ENCODE results near the gene RAB11A.

Gene RAB11A

DNA sequence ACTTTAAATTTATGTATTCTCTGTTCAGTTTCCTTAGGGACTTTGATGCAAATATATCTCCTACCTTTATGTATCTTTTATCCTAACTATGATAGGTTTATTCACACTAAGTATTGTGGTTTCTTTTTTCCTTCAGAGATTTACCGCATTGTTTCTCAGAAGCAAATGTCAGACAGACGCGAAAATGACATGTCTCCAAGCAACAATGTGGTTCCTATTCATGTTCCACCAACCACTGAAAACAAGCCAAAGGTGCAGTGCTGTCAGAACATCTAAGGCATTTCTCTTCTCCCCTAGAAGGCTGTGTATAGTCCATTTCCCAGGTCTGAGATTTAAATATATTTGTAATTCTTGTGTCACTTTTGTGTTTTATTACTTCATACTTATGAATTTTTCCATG is 18.3 kb downstream of the RAB11A start:
- no peak for DNase-seq (ENCODE audit: low read depth)

DNA sequence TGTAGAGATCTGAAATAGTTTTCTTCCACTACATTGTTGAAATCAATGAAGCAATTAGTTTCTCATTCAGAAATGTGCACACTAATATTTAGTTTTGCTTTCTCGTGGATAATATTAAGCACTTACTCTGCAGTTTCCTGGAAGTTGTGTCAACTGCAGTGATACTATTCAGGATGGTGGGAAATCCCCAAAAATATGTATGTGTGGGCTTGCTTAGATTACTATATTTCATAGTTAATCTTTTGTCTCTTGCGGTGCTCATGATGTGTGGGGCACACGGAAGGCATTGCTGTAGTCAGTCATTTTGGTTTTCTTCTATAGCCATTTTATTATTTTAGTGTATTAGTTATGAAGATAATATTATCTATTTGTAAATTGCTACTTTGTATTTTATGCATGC is 19.7 kb downstream of the RAB11A start:
- DNase-seq (ENCODE audit: low read depth), result no peak

DNA sequence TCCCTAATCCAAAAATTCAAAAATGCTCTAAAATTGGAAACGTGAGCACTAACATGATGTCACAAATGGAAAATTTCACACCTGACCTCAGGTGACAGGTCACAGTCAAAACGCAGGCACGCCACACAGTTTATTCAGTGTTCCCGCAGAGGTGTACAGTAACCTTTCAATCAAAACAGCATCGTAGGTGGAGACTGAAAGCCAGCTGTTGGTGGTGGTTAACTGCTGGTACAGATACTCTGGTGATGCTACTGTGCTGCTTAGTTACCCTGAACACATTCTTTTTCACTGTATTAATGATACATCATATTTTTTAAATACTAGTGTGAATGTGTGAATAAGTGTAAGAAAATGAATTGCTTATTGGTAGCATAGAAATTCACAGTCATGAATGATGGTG is 23.8 kb downstream of the RAB11A start:
- no peak for DNase-seq (ENCODE audit: low read depth)

DNA sequence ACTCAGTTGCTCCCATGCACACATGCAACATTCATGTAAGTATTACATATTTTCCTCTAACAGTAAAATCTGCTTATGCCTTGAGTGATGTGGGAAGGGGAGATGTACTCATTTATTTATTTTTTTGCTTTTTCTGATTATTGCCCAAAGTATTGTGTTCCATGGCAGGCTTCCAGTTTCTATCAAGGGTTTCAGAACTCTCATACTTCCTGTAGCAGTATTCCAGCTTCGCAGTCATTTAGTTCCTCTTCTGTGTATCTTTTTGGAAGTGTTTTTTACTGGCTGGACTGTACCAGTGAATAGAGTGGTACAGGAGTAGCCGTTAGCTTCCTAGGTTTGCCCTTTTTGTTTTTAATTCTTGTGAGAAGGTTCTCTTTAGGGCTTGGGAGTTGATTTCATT is 26.9 kb downstream of the RAB11A start:
- DNase-seq (ENCODE audit: low read depth), result no peak

DNA sequence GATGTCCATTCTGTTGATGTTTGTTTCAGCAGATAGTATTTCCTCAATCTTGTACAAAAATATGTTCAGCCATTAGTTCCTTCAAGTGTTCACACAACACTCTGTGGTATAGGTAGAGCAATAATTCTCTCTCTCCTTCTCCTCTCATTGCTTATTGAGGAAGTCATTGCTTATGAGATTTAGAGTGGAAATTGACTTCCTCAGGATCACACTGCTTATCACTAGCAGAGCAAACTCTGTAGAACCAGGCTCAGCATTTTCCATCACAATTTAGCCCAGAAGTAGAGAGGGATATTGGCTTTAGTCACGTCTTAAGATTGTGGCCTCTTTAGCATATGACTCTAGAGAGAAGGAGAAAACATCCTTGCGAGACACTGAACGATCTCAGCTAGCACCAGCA is 31.2 kb downstream of the RAB11A start:
- DNase-seq (ENCODE audit: low read depth), result no peak

DNA sequence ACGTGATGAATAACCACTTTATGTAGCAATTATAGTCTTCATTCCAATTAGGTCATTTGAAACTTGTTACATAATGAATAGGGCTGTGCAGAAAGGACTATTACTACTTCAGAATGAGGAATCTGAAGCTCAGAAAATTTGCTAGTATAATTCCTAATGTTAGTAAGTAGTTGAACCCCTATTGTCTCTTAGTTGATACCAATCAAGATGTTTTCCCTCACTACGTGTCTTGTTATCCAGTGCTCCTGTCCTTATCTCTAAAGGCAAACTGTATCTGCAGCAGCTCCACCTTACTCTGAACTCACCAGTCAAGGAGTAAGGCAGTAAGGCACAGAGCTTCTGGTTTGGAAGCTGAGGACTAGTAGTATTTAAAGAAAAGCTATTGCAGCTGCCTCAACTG is 32.0 kb downstream of the RAB11A start:
- DNase-seq (ENCODE audit: low read depth), result no peak

DNA sequence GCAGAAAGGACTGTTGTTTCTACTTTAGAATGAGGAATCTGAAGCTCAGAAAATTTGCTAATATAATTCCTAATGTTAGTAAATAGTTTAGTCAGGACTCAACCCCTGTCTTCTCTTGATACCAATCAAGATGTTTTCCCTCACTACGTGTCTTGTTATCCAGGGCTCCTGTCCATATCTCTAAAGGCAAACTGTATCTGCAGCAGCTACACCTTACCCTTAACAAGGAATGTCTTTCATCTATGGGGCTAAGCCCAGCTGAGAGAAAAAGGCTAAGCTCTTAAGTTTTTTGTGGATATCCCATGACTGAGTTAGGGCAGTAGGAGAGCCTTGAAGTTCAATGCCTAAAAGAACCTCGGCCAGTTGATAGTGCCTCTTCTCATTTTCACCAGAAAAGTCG is 32.5 kb downstream of the RAB11A start:
- no peak for DNase-seq (ENCODE audit: low read depth)

DNA sequence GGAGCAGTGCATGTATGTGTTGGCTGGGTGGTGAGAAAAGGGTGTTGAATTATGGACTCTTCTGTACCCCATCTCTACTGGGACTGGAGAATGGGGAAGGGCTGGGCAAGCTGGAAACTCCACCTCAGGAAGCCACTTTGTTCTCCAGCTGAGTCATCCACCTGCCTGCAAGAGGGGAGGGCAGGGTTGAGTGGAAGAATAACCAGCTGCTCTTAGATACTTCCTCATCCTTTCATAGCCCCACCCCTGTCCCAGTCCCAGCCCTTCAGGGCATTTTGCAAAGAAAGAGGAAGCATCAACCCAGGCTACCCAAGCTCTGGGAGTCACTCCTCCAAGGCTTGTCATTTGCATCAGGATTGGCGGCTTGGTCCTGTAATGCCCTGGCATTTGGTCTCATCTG is 33.1 kb downstream of the RAB11A start:
- no peak for DNase-seq (ENCODE audit: low read depth)

DNA sequence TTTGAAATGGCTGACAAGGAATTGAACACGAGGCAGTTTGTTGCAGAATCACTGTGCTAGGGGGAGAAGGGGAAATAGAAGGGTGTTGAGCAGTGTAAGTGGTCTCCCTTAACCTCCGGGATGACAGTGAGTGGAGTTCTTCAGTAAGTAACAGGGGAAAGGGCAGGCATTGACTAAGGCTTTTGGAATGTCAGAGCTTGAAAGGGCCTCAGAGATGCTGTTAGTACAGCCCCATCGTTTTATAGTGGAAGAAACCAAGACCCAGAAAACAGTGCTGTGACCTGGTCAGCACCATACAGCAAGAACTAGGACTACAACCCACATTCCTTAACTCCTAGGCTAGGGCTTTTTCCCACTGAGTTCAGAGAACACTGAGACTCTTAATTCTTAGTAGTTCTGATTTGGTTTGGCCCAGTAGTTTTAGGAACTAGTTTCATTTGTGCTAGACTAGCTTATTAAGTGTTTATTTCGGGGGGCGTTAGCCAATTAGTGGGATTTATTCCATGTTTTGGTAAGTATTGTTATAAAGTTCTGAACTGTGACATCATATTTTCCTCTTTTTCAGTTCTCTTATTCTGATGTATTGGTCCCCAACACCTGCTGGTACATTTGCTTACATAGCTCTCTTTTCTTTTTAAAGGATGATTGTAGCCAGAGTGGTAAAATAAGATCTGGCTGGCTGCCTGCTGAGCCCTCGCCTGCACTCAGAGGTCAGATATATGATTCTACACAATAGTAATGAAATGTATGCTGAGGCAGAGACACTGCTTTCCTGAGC is 34.2 kb downstream of the RAB11A start:
- DNase-seq (ENCODE audit: low read depth), result no peak

DNA sequence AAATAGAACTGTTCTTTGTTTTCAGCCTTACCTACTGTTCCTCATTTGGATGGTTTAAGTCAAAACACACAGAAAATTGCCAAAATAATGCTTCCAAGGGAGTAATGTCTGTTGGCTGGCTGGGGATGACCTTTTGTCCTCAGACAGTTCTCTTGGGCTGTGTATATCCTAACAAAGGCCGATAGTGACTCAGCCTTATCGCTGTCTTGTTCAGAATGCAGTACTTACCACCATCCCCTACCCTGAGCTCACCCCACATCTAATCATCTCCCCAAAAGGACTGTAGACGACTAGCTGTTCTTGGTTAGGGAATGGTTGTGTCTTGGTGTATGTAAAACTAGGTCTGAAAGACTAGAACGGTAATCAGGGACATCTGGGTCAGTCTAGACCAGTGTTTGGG is 35.0 kb downstream of the RAB11A start:
- no peak for DNase-seq (ENCODE audit: low read depth)

DNA sequence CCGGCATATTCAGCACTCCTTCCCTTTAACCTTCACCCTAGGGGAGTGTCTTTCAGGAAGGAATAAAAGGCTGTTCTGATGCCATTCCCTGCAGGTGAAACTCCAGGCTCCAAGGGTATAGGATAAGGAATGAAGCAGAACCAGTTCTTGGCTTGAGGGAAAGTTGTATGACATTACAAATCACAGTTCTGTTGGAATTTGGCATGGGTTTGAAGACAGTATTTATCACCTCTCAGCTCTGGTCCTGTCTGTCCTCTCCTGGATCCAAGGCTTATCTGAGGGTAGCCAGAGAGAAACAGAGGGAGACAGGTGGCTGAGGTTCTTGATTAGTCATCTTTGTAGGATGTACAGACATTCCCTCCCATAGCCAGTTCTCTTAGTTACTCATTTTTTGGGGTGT is 37.1 kb downstream of the RAB11A start:
- no peak for DNase-seq (ENCODE audit: low read depth)

DNA sequence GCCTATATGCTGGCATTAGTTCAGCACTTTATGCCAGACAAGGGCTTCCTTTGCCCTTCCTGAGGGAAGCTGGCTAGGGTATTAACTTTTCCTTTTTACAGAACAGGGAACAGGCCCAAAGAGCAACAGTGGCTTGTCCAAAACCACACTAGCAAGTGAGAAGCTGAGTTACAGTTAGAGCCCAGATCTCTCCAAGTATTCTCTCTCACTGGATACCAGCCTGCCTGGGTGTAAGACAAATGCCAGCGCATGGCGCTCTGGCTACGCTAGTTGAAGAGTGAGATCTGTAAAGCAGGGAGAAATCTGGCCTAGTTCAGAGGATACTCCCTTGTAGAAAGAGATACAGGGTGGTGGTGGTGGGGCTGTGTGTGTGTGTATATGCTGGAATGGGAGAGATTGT is 38.4 kb downstream of the RAB11A start:
- DNase-seq (ENCODE audit: low read depth), result no peak

DNA sequence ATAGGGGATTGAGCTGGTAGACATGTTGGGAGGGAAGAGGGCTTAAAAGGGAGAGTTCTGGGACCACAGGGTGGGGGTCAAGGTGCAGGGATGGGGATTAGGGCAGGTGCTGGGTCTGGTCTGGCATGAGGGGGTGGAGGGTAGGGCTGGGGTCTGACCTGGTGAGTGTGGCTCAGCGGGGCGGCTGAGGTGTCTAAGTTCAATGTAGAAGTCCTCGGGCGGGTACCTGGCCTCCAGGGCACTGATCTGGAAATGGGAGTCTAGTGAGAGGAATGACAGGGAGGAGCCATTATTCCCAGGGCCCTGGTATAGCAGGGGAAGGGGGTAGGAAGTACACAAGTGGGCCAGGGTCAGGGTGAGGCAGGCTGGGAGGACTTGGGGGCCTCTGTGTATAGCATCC is 39.6 kb downstream of the RAB11A start:
- DNase-seq (ENCODE audit: low read depth), result no peak

DNA sequence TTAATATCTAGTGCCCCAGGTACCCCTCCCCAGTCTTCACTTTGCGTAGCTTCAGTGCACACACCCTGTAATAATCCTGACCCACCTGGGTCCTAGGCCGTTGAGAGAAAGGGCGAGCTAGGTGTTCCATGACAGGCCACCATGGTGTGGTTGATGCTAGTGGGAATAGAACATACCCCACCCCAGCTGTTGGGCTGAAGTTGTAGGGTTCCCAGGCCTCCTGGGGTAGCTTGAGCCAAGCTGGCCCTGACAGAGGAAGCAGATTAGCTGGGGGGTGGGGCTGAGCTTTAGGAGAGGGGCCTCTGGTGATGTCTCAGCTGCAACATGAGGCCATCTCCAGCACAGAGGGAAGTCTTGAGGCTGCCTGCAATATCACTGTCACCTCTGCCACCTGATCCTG is 40.5 kb downstream of the RAB11A start:
- no peak for DNase-seq (ENCODE audit: low read depth)

DNA sequence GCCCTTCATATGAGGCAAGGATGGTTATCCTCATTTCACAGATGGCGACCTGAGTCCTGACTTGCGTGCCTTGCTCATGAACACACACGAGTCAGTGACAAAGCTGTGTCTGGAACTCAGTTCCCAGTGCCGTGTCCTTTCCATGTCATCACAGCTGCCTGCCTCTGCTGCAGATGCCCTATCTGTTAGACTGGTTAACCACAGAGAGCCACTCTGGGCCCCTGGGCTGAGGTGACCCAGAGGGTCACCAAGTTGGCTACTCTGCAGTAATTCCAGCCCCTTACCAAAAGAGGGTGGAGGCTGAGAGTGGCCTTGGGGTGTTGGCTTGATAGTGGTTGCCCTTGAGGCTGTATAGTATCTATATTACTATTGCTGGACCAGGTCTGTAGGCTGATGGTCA is 41.0 kb downstream of the RAB11A start:
- no peak for DNase-seq (ENCODE audit: low read depth)

DNA sequence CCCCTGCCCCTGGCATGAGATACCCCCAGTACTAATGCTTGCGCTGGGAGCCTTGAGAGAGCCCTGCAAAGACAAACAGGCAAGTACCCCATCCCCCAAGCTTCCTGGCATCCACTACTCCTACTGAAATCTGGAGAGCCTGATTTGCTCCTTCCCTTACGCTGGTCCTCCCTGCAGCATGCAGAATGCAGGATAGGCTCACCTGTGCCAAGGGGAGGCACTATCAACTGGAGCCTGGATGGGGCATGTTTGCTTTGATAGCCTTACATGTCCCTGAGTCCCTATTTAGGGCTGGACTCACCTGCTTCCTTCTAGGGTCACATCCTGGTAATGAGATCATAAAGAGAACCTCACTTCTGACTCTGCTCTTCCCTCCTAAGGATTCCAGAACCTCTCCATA is 42.9 kb downstream of the RAB11A start:
- no peak for DNase-seq (ENCODE audit: low read depth)

DNA sequence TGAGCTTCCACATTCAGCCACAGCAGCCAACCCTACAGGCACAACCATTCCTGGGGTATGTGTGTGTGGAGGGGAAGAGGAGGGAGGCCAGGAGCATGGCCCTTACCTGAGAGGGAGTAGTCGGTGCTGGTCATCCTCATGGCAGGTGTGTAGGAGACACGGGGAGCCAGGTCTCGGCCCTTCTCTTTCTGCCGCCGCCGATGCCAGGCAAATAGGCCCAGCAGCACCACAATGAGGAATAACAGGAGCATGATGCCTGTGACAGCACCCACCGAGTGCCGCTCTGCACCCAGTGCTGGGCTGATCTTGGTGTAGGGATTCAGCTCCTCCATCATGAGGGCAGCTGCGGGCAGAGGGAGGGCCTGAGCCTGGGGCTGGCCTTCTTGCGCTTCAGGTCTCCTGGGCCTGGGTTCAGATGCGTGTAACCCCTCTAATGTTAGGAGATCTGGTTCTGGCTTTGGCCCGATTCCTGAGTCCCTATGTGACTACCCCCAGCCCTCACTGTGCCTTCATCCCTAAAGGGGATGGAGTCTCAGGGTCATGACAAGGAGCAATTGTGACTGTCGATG is 44.4 kb downstream of the RAB11A start:
- DNase-seq (ENCODE audit: low read depth), result no peak

DNA sequence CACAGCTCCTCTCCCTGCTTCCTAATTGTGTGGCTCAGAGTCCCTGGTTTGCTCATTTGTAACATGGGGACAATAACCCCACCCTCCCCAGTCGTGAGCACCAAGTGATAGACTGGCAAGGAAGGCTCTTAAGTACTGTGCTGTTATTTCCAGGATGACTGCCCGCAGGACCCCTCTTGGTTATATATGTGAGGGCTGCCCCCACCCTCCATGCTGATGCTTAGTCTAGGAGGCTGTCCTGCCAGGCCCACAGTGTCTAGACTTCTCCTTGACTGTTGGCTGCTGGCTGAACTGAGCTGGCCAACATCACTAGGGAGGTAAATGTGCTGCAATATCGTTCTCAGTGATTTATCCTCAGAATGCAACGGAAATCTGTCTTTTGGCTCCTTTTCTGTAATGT is 45.1 kb downstream of the RAB11A start:
- DNase-seq (ENCODE audit: low read depth), result no peak

DNA sequence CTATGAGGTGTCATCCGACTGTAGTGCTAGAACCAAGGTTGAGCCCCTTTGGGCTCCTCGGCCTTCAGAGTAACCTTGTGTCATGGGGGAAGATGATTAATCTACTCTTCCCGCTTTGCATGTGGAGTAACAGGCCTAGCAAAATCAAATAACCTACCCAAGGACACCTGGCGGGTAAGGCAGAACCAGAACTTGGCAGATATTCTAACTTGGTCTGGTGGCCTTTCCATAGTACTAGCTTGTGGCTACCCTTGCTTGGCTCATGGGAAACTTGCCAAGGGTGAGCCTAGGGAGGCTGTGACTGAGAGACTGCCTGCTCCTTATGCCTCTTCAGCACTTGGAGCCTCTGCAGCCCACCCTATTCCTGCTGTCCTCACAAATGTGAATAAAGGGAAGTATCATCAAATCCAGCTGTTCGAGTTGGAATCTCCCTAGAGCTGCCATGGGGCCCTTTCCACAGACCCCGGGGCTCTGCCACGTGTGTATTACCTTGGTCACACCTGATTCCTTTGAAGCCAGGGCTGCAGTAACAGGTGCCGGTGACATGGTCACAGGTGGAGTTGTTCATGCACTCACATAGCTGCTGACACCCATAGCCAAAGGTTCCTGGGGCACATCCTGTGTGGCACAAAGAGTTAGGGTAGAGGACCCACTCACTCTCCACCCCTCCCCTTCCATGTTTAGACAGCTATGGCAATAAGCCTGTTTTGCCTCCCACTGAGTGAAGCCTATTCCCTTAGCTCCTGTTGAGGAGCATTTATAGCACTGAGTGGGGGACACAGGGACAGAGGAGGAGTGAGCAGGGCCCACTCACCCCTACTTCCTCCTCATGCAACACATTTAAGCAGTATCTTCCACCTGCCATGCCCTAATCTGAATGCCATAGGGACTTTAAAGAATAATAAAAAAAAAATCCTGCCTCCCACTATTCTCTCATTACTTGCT is 46.0 kb downstream of the RAB11A start:
- DNase-seq (ENCODE audit: low read depth), result no peak

DNA sequence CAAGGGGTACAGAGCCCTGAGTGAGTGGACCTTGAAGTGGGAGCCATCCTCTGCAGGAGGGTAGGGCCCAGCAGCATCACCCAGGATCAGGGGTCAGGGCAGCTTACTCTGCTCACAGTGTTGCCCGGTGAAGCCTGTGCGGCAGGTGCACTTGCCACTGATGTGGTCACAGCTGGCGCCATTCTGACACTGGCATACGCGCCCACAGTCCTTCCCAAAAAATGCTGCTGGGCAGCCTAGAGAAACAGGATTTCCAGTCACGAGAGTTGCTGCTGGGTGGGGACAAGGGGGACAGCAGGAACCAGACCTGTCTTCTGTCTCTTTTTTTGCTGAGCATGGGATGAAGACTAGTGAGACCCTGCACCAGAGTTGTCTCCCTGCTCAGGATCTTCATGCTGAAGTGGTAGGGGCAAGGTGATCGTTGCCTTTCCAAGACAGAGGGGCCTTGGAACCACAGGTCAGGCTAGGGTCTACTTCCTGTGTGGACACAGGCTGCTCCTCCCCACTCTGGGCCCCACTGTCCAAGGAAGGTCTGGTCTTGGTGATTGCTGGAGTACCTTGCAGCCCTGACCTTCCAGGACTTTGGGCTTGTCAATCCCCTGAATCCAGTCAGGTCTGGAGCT is 46.9 kb downstream of the RAB11A start:
- DNase-seq (ENCODE audit: low read depth), result no peak

DNA sequence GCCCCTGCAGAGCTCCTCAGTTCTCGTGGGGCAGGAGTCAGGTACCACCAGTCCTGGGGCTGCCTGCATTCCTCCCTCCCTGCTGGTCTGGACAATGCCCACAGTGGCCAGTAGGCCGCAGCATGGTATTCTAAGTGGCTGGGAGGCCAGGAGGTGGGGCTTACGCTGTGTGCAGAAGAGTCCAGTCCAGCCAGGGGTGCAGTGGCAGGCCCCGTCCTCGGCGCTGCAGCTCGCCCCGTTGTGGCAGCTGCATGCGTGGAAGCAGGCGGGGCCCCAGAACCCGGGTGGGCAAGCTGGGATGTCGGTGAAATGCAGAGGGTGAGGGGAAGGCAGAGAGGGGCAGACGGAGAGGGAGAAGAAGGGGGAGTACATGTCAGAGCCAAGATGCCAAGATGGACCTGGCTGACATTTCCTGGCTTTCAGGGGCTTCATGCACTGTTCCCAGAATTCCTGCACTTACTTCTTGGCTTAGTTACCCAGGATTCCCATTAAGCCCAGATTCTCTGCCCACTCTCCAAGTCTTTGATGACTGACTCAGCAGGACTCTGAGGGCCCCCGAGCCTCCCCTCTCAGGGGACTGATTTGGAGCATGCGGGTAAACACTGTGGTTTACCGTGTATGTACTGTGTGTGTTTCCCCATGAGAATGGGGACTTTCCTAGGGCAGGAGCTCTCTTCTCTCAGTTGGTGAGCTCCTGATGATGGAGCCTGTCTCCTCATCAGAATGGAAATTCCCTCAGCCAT is 47.5 kb downstream of the RAB11A start:
- DNase-seq (ENCODE audit: low read depth), result no peak

DNA sequence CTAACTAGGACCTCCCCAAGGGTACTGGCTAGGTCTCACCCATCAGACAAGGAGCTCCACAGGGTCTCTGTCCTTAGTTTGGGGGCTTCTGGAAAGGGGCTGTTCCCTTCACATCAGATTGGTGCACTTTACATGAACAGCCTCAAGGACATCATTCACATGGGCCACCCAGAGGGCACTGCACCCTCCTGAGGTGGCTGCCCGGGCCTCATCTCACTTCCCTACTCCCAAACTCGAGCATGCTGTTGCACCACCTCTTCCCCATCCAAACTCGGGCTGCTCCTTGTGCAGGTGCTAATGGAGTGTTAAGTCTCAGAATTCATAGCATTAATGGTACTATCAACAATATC is 48.1 kb downstream of the RAB11A start:
- no peak for DNase-seq (ENCODE audit: low read depth)

All from activated gamma-delta T cell treated with anti-CD3 and anti-CD28 coated beads, Interleukin-2, amount 50 U/mL, for 16 hours (primary cell).